GM04504 (cell line): Measurements from ENCODE around the gene DDX17.
"Not testable (repeated sequence)": the region's sequence is repeated elsewhere in the genome, so short reads cannot be mapped to it uniquely, and the experiment has no call there.

Source experiments
- DNase-seq: peaks from one replicate; pipeline ENCODE4 v3.0.0-alpha.2; 2012; ENCODE audit warnings: low read depth

The DDX17 gene

DNA sequence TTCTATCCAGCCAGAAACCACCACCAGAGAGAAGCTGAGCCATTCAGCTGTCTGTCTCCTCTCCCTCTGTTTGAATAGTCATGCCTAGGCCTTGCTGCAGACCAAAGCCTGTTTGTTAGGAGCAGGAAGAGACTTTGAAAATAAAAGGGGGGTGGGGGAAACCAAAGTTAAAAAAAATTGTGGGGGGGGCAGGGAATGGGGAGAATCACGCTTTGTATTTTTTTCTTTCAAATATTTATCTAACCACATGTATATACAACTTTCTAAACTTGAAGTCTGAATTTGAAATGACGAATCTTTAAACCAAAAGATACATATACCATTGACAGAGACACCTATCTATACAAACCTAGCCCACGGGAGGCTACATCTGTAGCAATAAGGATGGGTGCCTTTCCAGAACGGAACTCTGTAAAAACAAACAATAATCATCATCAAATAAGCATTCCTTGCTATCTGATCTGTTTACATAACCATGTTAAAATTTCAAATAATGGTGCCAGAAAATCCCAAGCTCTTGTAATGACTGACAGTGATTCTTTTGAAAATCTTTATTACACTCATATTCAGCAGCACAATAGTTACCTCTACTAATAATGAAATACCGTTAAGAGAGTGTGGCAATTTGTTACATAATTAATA, 14.3 kb downstream of the DDX17 start:
- no peak for DNase-seq

DNA sequence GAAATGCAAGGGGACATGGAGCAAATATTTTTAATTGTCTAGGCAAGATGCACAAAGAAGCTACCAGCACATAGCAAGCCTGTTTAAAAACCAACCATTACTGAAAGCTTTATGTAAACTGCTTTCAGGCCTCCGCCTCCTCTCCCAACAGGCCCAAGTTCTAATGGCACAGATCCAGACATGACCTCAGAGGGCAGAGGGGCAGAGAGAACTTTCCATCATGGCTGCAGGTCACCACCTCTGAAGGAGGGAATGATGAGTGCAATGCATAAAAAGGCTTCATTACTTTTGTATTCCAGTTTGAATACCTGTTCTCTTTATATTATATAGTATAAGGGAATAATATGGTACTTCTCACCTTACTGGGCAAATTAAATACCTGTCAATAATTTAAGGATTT, 15.2 kb downstream of the DDX17 start:
- no peak for DNase-seq

DNA sequence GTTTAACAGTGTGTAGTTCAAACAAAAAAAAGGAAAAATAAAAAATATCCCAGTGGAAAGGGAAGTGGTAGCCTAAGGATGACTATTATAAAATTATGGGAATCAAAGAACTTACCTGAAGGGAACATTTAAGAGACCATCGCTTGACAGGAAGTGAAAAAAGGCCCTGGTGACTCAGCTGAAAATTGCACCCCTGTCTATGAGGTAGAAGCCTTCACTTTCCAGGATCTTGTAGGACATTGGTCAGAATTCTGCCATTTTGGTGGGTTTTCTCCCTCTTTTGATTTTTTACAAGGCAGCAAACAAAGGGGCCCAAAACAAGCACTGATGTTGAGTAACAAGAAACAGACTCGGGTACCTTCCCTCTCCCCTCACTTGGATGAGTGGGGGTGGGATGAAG, 15.6 kb downstream of the DDX17 start:
- no peak for DNase-seq

DNA sequence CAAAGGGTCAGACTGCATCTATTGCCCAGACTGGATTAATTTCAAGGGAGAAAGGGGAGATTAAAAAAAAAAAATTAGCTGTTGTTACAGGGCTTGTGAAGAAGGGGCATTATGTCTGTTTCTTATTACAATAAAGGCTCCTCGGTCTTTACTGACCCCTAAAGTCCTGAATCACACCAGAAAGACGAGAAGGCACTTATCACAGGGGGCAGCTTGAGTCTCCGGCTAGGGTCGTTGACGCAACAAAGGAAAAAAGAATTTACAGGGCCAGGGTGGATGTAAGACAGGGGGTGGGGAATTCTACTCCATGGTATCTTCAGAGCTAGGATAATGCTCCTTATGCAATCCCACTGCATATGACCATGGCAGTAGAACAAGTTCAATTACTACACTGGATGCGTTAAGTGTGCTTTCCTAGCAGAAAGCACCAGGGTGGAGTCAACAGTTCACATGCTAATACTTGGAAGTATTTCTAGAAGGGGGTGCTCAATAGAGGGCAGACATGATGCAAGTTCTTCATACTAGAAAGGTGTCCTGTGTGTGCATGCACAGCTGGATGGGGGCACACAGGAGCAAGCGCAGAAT, 16.5 kb downstream of the DDX17 start:
- no peak for DNase-seq

DNA sequence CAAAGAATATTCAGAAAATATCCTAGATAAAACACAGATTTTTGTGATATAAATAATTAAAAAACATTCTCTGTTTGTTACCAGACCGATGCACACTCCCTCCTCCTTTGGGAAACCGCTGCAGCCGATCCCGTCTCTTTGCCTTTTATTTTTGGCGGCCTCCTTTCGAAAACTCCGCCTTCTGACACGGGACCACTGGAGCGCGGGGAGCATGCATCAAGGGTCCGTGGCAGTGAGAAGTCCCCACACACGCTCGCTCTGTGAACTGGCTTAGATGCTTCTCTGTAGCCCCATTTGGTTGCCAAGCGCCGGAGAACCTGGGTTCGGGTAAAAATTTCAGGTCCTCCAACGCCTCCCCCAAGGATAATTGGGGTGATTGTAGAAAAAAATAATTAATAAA, 17.0 kb downstream of the DDX17 start:
- DNase-seq, result no peak

DNA sequence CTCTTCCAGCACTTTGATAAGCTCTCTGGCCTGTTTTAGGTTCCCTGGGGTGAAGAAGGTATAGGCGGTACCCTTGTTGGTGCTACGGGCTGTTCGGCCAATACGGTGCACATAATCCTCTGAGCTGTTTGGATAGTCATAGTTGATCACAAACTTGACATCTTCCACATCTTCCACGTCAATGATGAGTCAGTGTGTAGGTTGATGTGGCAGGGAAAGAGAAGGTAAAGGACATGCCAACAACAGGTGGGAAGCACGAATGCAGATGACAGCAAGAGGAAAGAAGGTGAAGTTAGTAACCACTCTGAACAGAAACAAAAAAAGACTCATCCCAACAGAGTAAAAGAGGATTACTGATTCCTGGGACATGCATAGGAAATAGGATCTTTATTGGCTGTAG, 18.2 kb downstream of the DDX17 start:
- DNase-seq, result no peak

DNA sequence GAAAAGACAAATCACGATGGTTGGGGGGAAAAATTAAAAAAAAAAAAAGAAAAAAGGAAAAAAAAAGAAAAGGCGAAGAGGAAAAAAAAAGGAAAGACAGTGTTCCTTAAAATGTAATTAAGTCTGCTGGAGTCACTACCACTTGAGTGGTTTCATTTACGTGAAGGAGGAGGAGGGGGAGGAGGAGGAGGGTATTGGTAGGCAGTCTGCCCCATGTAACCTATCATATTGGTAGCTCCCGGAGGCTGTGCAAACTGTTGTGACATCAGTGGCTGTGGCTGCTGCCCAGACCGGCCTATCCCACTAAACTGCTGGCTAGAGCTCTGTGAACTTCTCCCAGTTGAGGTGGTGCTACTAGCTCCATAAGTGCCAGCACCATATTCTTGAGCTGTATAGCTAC, 20.3 kb downstream of the DDX17 start:
- DNase-seq, result no peak

DNA sequence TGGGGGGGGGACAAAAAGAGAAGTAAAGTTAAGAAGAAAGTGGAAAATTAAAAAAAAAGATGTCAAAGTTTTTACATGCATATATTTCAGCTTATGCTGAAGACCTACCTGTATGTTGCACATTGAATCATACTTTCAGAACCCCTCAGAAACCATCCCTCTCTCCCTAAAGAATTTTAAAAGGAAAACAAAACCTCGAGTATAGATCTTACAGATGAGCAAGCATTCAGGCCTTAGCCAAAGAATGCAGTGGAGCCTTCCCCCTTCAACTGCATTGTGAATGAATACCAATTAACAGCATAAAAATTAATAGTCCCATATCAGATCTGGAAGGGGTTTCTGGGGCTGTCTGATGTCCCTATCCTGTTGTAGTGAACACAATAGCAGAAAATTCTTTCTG, 21.9 kb downstream of the DDX17 start:
- DNase-seq, result no peak

DNA sequence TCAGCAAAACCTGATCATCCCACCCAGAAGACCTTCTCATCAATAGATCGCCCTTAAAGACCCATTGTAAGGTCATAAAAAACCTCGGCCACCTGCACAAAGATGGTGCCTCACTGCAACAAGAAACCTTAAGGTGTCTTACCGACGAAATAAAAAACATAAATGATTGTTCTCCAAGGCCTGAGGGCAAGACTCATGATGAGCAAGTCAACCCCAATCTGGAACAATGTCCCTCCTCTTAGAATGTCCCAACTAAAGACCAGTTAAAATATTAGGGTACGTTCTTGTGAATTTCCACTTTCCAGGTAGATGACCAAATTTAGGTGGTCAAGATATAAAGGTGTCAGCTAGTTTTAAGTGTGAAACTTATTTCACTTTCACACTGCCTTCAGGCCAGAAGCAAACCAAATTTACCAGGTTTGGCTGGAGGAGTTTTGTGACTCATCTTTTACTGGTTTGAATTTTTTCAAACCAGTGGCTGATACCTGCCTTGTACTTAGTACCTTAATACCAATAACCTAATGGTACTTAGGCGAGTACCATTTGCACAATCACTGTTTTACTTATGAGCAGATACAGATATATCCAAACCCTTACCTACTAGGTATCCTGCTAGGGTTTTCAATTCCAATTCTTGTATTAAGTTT, 23.3 kb downstream of the DDX17 start:
- DNase-seq, result no peak

DNA sequence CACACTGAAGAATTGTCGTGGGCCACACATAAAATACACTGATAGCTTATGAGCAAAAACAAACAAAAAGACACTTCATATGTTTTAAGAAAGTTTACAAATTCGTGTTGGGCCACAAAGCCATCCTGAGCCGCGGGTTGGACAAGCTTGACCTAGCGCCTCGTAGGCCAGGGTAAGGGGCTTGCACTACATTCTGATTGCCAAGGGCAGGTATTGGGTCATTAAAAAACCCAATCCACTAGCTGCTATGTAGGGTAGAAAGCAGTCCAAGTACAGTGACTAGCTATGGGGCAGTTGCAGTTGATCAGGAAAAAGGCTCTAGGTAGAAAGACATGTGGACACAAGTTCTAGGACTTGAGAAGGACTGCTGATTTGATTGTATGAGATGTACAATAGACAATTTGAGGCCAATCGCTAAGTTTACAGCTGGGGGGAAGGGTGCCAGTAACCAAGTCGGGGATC, 24.2 kb downstream of the DDX17 start:
- no peak for DNase-seq

DNA sequence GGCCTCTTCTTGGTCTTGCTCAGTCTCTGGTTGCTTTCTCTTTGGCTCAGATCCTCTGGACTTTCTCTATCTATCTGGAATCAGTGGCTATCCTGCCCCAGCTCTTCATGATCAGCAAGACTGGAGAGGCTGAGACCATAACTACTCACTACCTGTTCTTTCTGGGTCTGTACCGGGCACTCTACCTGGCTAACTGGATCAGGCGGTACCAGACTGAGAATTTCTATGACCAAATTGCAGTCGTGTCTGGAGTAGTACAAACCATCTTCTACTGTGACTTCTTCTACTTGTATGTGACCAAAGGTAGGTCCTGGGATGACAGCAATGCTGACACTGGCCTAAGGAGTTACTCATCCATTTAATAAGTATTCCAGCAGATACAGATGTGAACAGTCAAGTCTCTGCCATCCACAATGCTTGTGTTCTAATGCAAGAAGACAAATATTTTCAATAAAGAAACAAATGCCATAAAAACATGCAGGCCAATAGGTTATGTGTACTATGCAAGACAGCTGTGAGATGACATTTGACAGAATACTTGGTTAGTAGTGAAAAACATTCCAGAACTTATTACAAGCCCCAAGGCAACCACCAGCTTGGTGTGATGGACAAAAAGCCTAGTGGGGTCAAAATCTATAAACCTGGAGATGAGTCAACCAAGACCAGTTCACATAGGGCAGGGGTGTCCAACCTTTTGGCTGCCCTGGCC, 24.8 kb downstream of the DDX17 start:
- no peak for DNase-seq

DNA sequence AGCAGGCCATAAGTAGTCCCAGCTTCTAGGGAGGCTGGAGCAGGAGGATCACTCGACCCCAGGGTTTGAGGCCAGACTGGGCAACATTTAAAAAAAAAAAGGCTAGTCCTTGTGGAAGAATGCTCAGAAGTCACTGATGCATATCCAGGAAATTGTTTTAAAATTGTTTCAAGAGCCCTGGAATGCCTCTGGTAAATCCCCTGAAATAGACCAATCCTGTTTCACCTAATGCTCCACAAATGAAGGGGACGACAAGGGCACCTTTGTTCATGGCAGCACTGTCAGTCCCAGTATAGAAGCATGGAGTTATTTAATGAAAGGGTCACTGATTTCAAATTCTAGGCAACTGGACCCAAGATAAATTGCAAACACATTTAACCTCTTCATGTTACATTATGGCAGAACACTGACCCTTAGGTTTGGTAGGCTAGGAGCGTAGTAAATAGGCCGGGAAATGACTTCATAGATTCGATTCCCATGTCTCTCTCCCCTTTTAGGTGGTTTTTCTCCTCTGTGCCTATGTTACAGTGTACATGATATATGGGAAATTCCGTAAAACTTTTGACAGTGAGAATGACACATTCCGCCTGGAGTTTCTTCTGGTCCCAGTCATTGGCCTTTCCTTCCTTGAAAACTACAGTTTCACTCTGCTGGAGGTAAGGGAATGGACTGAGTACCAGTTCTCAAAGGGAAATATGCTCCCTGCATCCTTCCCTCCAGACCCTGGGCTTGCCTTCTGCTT, 26.8 kb downstream of the DDX17 start:
- DNase-seq, result no peak

DNA sequence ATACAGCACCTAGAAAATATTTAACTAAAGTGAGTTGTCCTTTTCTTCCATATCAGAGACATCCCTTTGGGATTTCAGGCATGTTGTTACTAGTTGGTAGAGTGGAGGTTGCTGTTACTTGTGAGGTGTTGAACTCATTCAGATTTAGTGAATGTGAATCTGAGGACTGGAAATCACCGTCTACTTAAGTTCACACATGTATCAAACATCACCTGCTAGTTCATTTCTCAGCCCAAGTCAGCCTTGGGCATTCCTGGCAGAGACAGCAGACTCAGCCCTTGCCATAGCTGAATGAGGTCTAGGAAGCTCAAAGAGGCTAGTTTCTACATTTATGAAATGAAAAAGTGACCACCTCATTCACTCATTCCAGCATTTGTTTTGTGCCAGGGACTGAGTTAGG, 28.5 kb downstream of the DDX17 start:
- no peak for DNase-seq

DNA sequence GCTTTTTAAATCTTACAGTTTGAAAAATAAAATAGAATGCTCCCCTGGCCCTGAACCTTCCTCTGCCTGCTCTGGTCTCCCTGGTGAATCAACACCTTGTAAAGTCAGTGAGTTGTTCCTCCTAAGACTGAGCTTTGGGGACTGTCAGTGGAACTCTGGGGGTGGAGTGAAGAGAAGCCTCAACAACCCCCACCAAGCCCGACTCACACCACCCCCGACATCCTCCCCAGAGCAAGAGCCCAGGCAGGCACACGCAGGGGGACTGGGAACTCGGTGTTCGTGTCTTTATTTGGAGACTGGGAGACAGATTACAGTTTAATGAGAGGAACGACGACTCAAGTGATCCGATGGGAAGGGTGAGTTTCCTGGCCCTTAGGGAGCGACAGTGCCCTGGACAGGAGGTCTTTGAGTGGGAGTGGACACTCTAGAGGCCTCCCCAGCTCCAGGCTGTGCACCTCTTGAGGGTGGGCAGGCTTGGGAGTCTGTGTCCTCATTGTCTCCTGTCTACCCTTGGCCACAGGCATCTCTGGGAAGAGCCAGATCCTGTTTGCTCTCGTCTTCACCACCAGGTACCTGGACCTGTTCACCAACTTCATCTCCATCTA, 32.0 kb downstream of the DDX17 start:
- no peak for DNase-seq

DNA sequence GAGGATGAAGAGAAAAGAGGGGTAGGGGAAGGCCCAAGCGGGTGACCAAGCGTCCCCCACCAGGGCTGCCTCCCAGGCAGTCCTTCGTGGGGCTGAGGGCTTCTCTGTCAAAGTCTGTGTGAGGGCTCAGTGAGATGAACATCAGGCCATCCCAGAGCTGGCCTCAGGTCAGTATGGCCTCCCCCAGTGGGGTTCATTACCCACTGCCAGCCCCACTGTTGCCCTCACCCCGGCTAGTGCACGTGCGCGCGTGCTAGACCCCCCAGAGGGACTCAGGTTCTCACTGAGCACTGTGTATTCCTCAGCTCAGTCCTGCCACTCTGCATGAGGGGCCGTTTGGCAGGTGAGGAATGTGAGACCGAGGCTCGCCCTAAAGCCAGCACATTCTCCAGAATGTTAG, 34.9 kb downstream of the DDX17 start:
- no peak for DNase-seq

DNA sequence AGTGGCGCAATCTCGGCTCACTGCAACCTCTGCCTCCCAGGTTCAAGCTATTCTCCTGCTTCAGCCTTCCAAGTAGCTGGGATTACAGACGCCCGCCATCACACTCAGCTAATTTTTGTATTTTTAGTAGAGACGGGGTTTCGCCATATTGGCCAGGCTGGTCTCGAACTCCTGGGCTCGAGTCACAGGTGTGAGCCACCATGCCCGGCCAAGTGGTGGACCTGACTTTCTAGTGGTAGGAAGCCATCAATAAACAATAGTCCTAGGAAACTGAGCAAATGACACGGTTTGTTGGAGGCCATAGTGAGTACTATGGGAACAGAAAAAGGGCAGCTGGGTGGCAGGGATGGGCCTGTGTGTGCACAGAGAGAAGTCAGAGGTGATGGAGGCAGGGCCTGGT, 35.9 kb downstream of the DDX17 start:
- DNase-seq, result not testable (repeated sequence)

DNA sequence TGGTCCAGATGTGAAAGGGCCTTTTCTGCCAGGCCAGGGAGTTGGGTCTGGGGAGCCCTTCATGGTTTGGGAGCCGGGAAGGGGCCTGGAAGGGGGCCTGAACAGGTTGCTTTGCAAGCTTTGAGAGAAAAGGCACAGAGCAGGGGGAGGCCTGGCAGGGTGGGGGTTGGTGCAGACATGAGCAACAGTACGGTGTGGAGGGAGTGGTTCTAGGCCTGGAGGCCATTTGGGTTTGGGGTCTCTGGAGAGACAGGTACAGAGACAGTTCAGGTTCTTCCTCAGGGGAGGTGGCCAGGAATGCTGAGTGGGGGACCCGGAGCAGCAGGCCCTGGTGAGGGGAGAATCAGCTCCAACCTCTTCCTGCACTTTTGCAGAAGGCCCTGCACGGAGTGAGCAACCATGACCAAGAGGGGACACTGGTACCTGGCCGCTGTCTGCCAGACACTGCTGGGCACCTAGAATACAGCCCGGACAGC, 36.8 kb downstream of the DDX17 start:
- no peak for DNase-seq

DNA sequence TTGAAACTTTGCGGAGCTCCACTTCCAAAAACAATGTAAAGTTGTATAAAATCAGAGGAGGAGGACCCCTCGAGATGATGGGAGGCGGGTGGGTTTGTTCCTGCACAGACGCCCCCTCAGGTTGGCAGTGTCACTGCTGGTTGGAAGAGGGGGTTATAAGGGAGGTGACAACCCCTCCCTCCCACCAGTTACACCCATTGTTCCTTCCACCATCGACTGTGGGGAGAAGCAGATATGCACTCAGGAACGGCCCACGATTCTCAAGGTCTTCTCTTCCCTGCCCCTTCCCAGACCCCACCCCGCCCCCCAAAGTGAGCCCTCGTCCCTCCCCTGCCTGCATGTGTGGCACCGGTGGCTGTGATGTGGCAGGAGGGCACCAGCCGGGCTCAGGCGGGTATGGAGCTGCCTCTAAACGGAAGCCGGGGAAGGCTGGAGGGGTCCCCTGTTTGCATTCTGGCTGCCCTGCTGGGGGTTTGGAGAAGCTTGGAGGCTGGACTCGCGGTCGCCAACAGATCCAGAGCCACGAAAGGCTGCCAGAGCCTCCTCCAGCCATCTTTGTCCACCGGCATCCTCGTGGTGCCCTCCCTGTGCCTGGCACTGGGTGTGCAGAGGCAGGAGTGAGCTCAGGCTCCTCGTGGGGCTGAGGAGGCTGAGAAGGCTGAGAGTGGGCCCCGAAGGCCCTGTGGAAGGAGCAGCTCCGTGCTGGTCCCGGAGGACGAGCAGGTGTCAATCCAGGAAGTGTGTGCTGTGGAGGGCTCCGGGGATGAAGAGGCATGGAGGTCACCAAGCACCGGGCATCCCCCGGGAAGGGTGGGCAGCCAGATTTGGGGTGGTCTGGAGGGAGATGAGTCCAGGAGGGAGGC, 37.4 kb downstream of the DDX17 start:
- no peak for DNase-seq

DNA sequence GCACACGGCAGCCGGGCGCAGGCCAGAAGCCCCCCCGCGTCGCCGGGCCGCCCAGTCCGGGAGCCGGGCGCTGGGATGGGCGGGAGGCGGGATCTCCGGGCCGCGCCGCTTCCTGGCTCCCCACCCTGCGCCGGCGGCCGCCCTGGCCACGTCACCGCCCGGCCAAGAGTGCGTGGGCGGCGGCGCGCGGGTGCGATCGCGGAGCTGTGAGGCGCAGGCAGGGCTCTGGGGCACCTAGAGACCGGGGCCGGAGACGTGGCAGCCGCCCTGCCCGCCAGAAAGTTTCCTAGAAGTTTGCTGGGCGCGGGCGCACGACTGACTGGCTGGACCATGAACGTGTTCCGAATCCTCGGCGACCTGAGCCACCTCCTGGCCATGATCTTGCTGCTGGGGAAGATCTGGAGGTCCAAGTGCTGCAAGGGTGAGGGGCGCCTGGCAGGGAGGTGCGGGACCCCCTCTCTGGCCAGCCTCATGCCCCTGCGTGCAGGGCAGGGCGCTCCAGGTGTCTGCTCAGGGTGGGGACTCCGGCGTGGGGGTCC, 38.1 kb downstream of the DDX17 start, which contains the start of gene KDELR3:
Gene KDELR3, plus strand, starts transcription at position 193 of the 539 bp plus-strand sequence. Its CDS starts 138 bp downstream, at position 331.
- peak; percentile 35 for DNase-seq

DNA sequence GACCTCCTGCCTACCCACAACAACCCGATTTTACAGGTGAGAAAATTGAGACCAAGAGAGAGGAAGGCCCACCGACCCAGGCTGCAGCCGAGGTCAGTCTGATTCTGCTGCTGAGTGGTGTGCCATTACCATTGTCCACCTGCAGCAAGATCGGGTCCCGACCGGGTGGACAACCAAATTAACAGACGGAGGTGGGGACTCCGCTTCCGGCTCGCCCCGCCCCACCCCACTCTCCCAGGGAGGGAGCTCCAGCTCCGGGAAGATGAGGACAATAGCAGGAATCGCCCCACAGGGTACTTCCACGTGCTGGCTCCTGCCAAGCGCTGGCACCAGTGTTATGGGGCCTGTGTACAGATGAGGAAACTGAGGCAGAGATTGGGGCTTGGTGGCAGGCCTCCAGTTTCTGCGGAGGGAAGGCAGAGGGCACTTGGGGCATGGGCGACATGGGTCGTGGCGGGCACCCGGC, 38.6 kb downstream of the DDX17 start:
- DNase-seq, result no peak
